Tibial artery (tissue), 4 donors: ENCODE measurements around the gene RAP2B.
"Not testable (repeated sequence)": the region's sequence is repeated elsewhere in the genome, so short reads cannot be mapped to it uniquely, and the experiment has no call there.

ENCODE experiments used
- DNase-seq, 2 donors: peaks; one replicate each; pipeline ENCODE4 v3.0.0-alpha.2; 2019
- H3K27ac ChIP-seq, 2 donors: fragments of 200-600 bp; sonication (generic) in 1 of 2; 1 replicate in 1 of 2; 2 replicates in 1 of 2; pipeline ENCODE4 v1.5.1; 2018 to 2019; ENCODE audit warnings: mild to moderate bottlenecking in 1 of 2
- H3K27me3 ChIP-seq, 2 donors: fragments of 200-600 bp; sonication (generic) in 1 of 2; one replicate each; pipeline versions ENCODE4 v1.5.1 to v1.6.0; 2016 to 2019
- H3K36me3 ChIP-seq, 3 donors: fragments of 200-600 bp; sonication (generic) in 2 of 3; one replicate each; pipeline ENCODE4 v1.5.1; 2016 to 2019; ENCODE audit warnings: mild to moderate bottlenecking in 2 of 3
- H3K4me1 ChIP-seq, 4 donors: fragments of 200-600 bp; sonication (generic) in 2 of 4; 1 replicate in 3 of 4; 2 replicates in 1 of 4; pipeline ENCODE4 v1.5.1; 2016 to 2019
- H3K4me3 ChIP-seq, 2 donors: fragments of 200-600 bp; sonication (generic) in 1 of 2; 1 replicate in 1 of 2; 2 replicates in 1 of 2; pipeline ENCODE4 v1.5.1; 2018 to 2019; ENCODE audit warnings: mild to moderate bottlenecking in 2 of 2
- H3K9me3 ChIP-seq, 3 donors: fragments of 200-600 bp; sonication (generic) in 1 of 3; one replicate each; pipeline ENCODE4 v1.5.1; 2016 to 2019
- CTCF ChIP-seq, 2 experiments: fragments of 200-600 bp in 1 of 2; fragments of 450-650 bp in 1 of 2; IDR thresholded peaks; one replicate each; pipeline ENCODE4 v1.5.1; 2017 to 2019; ENCODE audit warnings: antibody characterized with exemption in 2 of 2, mild to moderate bottlenecking in 1 of 2, moderate library complexity in 1 of 2
- intact Hi-C: fragments of 100-400 bp; cut with DNase I; formaldehyde crosslinking; loops from one replicate; pipeline ENCODE4 v1.15.0; 2023; ENCODE audit warnings: low total_unique reads

Gene RAP2B

GRCh38 chr3:153144071-153144470 lies 18.0 kb upstream of the RAP2B start:
- no peaks in the 10 kb centered on the region for H3K36me3 ChIP-seq
- no peaks in the 10 kb centered on the region for H3K4me1 ChIP-seq
- no peaks in the 10 kb centered on the region for H3K9me3 ChIP-seq
- H3K27ac ChIP-seq, result no peak overlapping the region
- no peak for TF ChIP-seq CTCF (IDR thresholded peaks at IDR 0.05)
- H3K4me3 ChIP-seq, result no peak overlapping the region
- intact Hi-C loops, result no loop called here
- no peaks in the 10 kb centered on the region for H3K27me3 ChIP-seq
- DNase-seq, result no peak

GRCh38 chr3:153144779-153145178 lies 17.2 kb upstream of the RAP2B start:
- intact Hi-C loops, result no loop called here
- TF ChIP-seq CTCF (IDR thresholded peaks at IDR 0.05), result no peak
- Histone ChIP-seq H3K4me1 (no peaks in the 10 kb centered on the region), H3K9me3 (no peaks in the 10 kb centered on the region), H3K27ac (no peak overlapping the region), H3K4me3 (no peak overlapping the region), H3K36me3 (no peaks in the 10 kb centered on the region), H3K27me3 (no peaks in the 10 kb centered on the region)
- no peak for DNase-seq

- DNase-seq, result no peak
- Histone ChIP-seq H3K27ac (no peak overlapping the region), H3K4me1 (no peaks in the 10 kb centered on the region), H3K27me3 (no peaks in the 10 kb centered on the region), H3K36me3 (no peaks in the 10 kb centered on the region), H3K9me3 (no peaks in the 10 kb centered on the region), H3K4me3 (no peak overlapping the region)
- TF ChIP-seq CTCF (IDR thresholded peaks at IDR 0.05), result no peak
- intact Hi-C loops, result no loop called here
Observed at GRCh38 chr3:153145454-153145853, 16.6 kb upstream of the RAP2B start.

GRCh38 chr3:153146191-153147053 lies 15.6 kb upstream of the RAP2B start:
- no peak overlapping the region for H3K27ac ChIP-seq
- H3K4me1 ChIP-seq, result no peaks in the 10 kb centered on the region
- intact Hi-C loops, result no loop called here
- no peaks in the 10 kb centered on the region for H3K9me3 ChIP-seq
- no peak for DNase-seq
- H3K27me3 ChIP-seq, result no peaks in the 10 kb centered on the region
- H3K36me3 ChIP-seq, result no peaks in the 10 kb centered on the region
- H3K4me3 ChIP-seq, result no peak overlapping the region
- no peak for TF ChIP-seq CTCF (IDR thresholded peaks at IDR 0.05)

GRCh38 chr3:153150991-153151390 lies 11.0 kb upstream of the RAP2B start:
- no peak for TF ChIP-seq CTCF (IDR thresholded peaks at IDR 0.05)
- H3K36me3 ChIP-seq, result no peaks in the 10 kb centered on the region
- DNase-seq, result no peak
- no peaks in the 10 kb centered on the region for H3K27me3 ChIP-seq
- H3K27ac ChIP-seq, result no peak overlapping the region
- no peak overlapping the region for H3K4me3 ChIP-seq
- H3K4me1 ChIP-seq, result no peaks in the 10 kb centered on the region
- intact Hi-C loops, result no loop called here
- H3K9me3 ChIP-seq, result no peaks in the 10 kb centered on the region

- H3K27ac ChIP-seq, H3K4me1 ChIP-seq, H3K9me3 ChIP-seq, DNase-seq, intact Hi-C loops, H3K36me3 ChIP-seq, H3K27me3 ChIP-seq, H3K4me3 ChIP-seq: not testable (repeated sequence)
Observed at GRCh38 chr3:153155786-153156185, 6.2 kb upstream of the RAP2B start.
